Astrocyte (in vitro differentiated cells and primary cell): ENCODE results near the gene WDR59.

ENCODE experiments used
- CTCF ChIP-seq: IDR thresholded peaks from 2 replicates; pipeline ENCODE4 v1.5.1; 2011; ENCODE audit warnings: low read depth, mild to moderate bottlenecking, inconsistent platforms, low read length, moderate library complexity; ENCODE audit not compliant: insufficient read depth
- EZH2 ChIP-seq: IDR thresholded peaks from 2 replicates; pipeline ENCODE4 v1.6.1; 2012; ENCODE audit warnings: mild to moderate bottlenecking, low read length, inconsistent platforms; ENCODE audit not compliant: insufficient read depth

- TF ChIP-seq EZH2 (no peak), CTCF (no peak)
Observed at GRCh38 chr16:75024594-75024993, 39.7 kb upstream of the WDR59 start.
